Measurements from ENCODE around the gene PARP3. TPM values are rescaled to one million over a fixed set of nuclear protein-coding genes. Genes with fewer than 3 reads are reported as not detected.
A peak's percentile ranks its signal among the peaks of the same experiment; 100 is the strongest.

The PARP3 gene
- total and polyA plus RNA-seq, 2 of the 8 experiments (the other 6 are each of a cell fraction or from before 2014, with no cell fraction given): 1.3 to 1.6 TPM

DNA sequence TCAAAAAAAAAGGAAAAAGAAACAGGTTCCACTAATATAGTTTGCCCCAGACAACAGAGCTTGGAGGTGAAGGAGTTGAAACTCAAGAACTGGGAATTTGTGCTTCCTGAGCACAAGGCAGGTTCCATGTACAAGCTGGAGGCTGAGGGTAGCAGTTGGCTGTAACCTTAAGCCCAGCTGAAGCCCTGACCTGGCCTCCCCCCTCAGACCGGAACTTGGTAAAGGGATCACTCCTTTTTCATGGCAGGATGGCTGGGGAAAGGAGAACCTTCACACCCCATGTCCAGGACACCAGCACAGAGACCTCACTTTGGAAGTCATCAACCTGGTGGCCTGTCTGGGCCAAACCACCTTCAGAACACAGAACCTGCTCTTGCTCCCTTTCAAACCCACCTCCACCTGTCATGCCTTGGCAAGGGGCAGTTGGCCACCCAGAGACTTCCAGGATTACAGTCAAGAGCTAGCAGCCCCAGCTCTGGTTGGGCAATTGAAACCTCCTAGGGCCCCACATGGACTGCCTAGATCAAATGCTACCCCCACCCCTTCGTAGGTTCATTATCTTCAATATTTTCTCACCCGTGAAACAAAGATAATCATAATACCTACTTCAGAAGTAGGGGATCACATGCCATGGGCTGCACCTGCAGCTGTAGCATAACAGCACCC is 50.0 kb downstream of the PARP3 start:
- H3K4ac ChIP-seq (replicated peaks; ENCODE audit: insufficient read length, low read depth, low read length): no peak overlapping the region
- FAIRE-seq (no peak), DNase-seq (ENCODE audit: low read depth in 1 of 2, low spot score in 2 of 2) (peak in 1 of 2 experiments; percentile 46)
- H3K79me1 ChIP-seq (ENCODE audit: low read depth, low read length): peaks cover 4% of the 10 kb centered on the region
- H4K20me1 ChIP-seq (replicated peaks in 1 of 2; ENCODE audit: control insufficient read depth in 1 of 2, insufficient read depth in 2 of 2, low read length in 2 of 2): peaks cover 3 to 8% of the 10 kb centered on the region in 2 experiments
- H4K5ac ChIP-seq (ENCODE audit: insufficient read length, low read depth, low read length): no peak overlapping the region
- H3K56ac ChIP-seq (replicated peaks; ENCODE audit: insufficient read length, low read depth, low read length): no peak overlapping the region
- ChIA-PET CTCF (ENCODE audit: partially characterized antibody) (interaction anchor here (0.6 to 6.2 kb wide), 14 partner anchors 10 to 302 kb away, joined by 3 to 46 read pairs (median 4); partner anchors contain the start of genes ABHD14A, ABHD14B, ACY1 and PARP3), POLR2A (ENCODE audit: partially characterized antibody) (interaction anchor here (0.5 to 25.9 kb wide), 34 partner anchors 9 to 458 kb away, joined by 3 to 923 read pairs (median 4); partner anchors contain the start of genes ABHD14A, ABHD14B, ACY1 and DUSP7)
- no peak overlapping the region for H2BK120ac ChIP-seq (replicated peaks; ENCODE audit: low read depth, low read length)
- no peak overlapping the region for H3K14ac ChIP-seq (ENCODE audit: insufficient read length)
- H4K91ac ChIP-seq (replicated peaks; ENCODE audit: insufficient read length, low read length): no peak overlapping the region
- H3K18ac ChIP-seq (ENCODE audit: extremely low read depth, low read length): no peak overlapping the region
- no peak overlapping the region for H3K4me2 ChIP-seq (ENCODE audit: insufficient read depth in 1 of 2, low read depth in 2 of 2, low read length in 2 of 2)
- no peak overlapping the region for H2AFZ ChIP-seq (ENCODE audit: low read length)
- H4K8ac ChIP-seq (ENCODE audit: extremely low read depth, insufficient read depth, low read length): peak overlapping the region; percentile 3; the same call in 1 of the 2 replicates
- no peaks in the 10 kb centered on the region for H3K27me3 ChIP-seq (replicated peaks in 1 of 4; ENCODE audit: control insufficient read depth in 3 of 4, extremely low read depth in 1 of 4, insufficient read depth in 3 of 4, low read length in 3 of 4)
- no peak overlapping the region for H2BK20ac ChIP-seq (ENCODE audit: low read length)
- H3K27ac ChIP-seq (ENCODE audit: low read depth, low read length): 0 out of 2 replicates have a peak overlapping the region, but pooled peaks have one; percentile 19
- H2BK12ac ChIP-seq (ENCODE audit: low read depth, low read length): no peak overlapping the region
- H3K9me3 ChIP-seq (ENCODE audit: insufficient read depth in 2 of 2, low read depth in 1 of 2, low read length in 1 of 2): no peaks in the 10 kb centered on the region
- 84% methylated on average over 3 of the region's 3 CpGs; no CpG with 5 or more reads in 1 of the 2 experiments for WGBS, 2 experiments (ENCODE audit: extremely low coverage in 1 of 2, insufficient coverage in 1 of 2, insufficient read length in 1 of 2, insufficient replicate concordance in 2 of 2, low coverage in 1 of 2, low lambda C conversion rate in 2 of 2, missing lambda C conversion rate in 1 of 2)
- H3K23me2 ChIP-seq (ENCODE audit: low read depth, low read length): peaks cover 5% of the 10 kb centered on the region; the same call in 1 of the 2 replicates
- peaks cover 4 to 17% (median 7%) of the 10 kb centered on the region in 4 experiments; a peak in 5 of 7 replicates for H3K4me1 ChIP-seq (replicated peaks in 1 of 4; ENCODE audit: control insufficient read depth in 3 of 4, insufficient read depth in 4 of 4, low read length in 3 of 4)
- 0 out of 2 replicates have a peak overlapping the region, but pooled peaks have one; percentile 13 for H2AK5ac ChIP-seq (ENCODE audit: low read depth, low read length)
- peaks cover 17 to 39% (median 28%) of the 10 kb centered on the region in 4 experiments for H3K36me3 ChIP-seq (ENCODE audit: control insufficient read depth in 2 of 4, insufficient read depth in 4 of 4, low read length in 3 of 4)
- H3K79me2 ChIP-seq (ENCODE audit: control insufficient read depth in 1 of 2, insufficient read depth in 2 of 2, low read length in 2 of 2): peaks cover 0 to 17% of the 10 kb centered on the region in 2 experiments; a peak in 3 of 4 replicates
- H2BK5ac ChIP-seq (ENCODE audit: low read depth, low read length): peak overlapping the region; percentile 63; the same call in 1 of the 2 replicates
- H3K9ac ChIP-seq (replicated peaks in 1 of 4; ENCODE audit: extremely low read depth in 1 of 4, low read depth in 3 of 4, low read length in 3 of 4): no peak overlapping the region
- no peak overlapping the region for H3K4me3 ChIP-seq (ENCODE audit: extremely low read depth in 1 of 4, insufficient read depth in 2 of 4, low read depth in 3 of 4, low read length in 4 of 4)
- H3K23ac ChIP-seq (ENCODE audit: insufficient read length): no peak overlapping the region
- no peak overlapping the region for H2BK15ac ChIP-seq (ENCODE audit: low read length)
- no peak for TF ChIP-seq RAD21 (IDR thresholded peaks at IDR 0.05 in 1 of 2, conservative IDR thresholded peaks at IDR 0.05 in 1 of 2; ENCODE audit: low read depth in 2 of 2, low read length in 2 of 2)
- no peak for TF ChIP-seq YY1 (IDR thresholded peaks at IDR 0.05; ENCODE audit: low read depth, low read length)
- peak; percentile 74 for TF ChIP-seq POLR2AphosphoS5 (IDR thresholded peaks at IDR 0.05; ENCODE audit: low read depth, low read length)
- peak in 1 of 2 experiments; percentile 83; a peak in 1 of 3 replicates for TF ChIP-seq POLR2A (IDR thresholded peaks at IDR 0.05; ENCODE audit: control extremely low read depth in 1 of 2, low read depth in 2 of 2, low read length in 2 of 2)
- TF ChIP-seq EP300 (IDR thresholded peaks at IDR 0.05; ENCODE audit: borderline replicate concordance in 1 of 2, low read depth in 2 of 2, low read length in 2 of 2): no peak
- no peak for TF ChIP-seq ASH2L (IDR thresholded peaks at IDR 0.05; ENCODE audit: low read length)
- TF ChIP-seq SP1 (IDR thresholded peaks at IDR 0.05; ENCODE audit: low read depth, low read length): no peak
- TF ChIP-seq, protein P1, sequence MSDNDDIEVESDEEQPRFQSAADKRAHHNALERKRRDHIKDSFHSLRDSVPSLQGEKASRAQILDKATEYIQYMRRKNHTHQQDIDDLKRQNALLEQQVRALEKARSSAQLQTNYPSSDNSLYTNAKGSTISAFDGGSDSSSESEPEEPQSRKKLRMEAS (IDR thresholded peaks at IDR 0.05): no peak
- TF ChIP-seq TBP (IDR thresholded peaks at IDR 0.05; ENCODE audit: low read depth, low read length): no peak
- TF ChIP-seq TCF12 (IDR thresholded peaks at IDR 0.05; ENCODE audit: low read depth, low read length): no peak
- TF ChIP-seq KDM5A (IDR thresholded peaks at IDR 0.05; ENCODE audit: low read length): no peak
